Neural progenitor cell (in vitro differentiated cells): Measurements from ENCODE around the gene STRN3.

Experiments used
- CTCF ChIP-seq: fragments of 200-600 bp; sonication (generic); IDR thresholded peaks from 2 replicates; pipeline ENCODE4 v1.5.1; 2017; ENCODE audit warnings: antibody characterized with exemption, mild to moderate bottlenecking
- EZH2 ChIP-seq: fragments of 200-600 bp; sonication (generic); IDR thresholded peaks from 2 replicates; pipeline ENCODE4 v1.6.1; 2017; ENCODE audit warnings: antibody characterized with exemption, mild to moderate bottlenecking, moderate library complexity

GRCh38 chr14:30921788-30922187, 104.4 kb downstream of the STRN3 start:
- TF ChIP-seq CTCF = no peak
- no peak for TF ChIP-seq EZH2
